Choroid plexus epithelial cell (primary cell): ENCODE results near the gene RIPOR2.

Experiments used
- DNase-seq: peaks from one replicate; pipeline ENCODE4 v3.0.0-alpha.2; 2010; ENCODE audit warnings: low read depth
- H3K4me3 ChIP-seq: 2 replicates; pipeline ENCODE4 v1.5.1; 2011; ENCODE audit warnings: low read depth, mild to moderate bottlenecking, control low read depth, low read length, moderate library complexity
- TF ChIP-seq, protein P1 (sequence below): conservative IDR thresholded peaks from 2 replicates; pipeline ENCODE4 v1.5.1; 2011; ENCODE audit warnings: low read depth, mild to moderate bottlenecking, control low read depth, inconsistent platforms, low read length, moderate library complexity

The RIPOR2 gene

DNA sequence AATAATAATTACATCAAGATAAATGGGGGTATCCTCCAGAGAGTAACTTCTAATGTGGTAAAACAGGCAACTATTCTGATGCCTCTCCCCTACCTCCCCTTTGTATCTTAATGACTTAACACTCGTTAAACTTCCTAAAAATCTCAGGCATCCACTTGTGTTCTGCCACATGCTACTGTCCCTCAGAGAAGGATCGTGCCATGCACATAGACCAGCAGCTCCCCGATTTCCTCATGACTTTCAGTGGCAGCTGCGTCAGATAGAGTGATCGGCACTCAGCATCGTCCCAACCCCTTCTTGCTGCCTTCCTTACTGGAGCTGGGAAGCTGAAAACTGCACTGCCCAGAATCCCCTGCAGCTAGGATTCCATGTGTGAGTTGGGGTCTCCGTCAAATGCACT is 32.1 kb downstream of the RIPOR2 start:
- TF ChIP-seq, protein P1, sequence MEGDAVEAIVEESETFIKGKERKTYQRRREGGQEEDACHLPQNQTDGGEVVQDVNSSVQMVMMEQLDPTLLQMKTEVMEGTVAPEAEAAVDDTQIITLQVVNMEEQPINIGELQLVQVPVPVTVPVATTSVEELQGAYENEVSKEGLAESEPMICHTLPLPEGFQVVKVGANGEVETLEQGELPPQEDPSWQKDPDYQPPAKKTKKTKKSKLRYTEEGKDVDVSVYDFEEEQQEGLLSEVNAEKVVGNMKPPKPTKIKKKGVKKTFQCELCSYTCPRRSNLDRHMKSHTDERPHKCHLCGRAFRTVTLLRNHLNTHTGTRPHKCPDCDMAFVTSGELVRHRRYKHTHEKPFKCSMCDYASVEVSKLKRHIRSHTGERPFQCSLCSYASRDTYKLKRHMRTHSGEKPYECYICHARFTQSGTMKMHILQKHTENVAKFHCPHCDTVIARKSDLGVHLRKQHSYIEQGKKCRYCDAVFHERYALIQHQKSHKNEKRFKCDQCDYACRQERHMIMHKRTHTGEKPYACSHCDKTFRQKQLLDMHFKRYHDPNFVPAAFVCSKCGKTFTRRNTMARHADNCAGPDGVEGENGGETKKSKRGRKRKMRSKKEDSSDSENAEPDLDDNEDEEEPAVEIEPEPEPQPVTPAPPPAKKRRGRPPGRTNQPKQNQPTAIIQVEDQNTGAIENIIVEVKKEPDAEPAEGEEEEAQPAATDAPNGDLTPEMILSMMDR: no peak
- no peak overlapping the region for H3K4me3 ChIP-seq
- DNase-seq: no peak

DNA sequence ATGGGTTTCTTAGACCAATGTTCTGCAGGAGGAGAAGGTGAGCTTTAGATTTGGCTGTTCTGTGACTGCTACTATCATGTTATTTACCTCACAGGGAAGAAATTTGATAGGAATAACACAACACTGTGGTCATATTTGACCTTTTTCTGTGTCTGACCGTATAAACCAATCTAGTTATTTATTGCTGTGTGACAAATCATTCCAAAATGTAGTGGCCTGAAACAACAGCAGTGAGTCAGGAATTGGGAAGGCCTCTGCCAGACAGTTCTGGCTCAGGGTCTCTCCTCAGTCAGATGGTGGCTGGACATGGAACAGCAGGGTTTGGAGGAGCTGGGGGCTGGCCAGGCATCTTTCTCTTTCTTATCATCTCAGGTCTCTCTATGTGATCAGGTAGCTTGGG is 33.0 kb downstream of the RIPOR2 start:
- H3K4me3 ChIP-seq: no peak overlapping the region
- DNase-seq: peak; percentile 47
- TF ChIP-seq, protein P1: no peak

DNA sequence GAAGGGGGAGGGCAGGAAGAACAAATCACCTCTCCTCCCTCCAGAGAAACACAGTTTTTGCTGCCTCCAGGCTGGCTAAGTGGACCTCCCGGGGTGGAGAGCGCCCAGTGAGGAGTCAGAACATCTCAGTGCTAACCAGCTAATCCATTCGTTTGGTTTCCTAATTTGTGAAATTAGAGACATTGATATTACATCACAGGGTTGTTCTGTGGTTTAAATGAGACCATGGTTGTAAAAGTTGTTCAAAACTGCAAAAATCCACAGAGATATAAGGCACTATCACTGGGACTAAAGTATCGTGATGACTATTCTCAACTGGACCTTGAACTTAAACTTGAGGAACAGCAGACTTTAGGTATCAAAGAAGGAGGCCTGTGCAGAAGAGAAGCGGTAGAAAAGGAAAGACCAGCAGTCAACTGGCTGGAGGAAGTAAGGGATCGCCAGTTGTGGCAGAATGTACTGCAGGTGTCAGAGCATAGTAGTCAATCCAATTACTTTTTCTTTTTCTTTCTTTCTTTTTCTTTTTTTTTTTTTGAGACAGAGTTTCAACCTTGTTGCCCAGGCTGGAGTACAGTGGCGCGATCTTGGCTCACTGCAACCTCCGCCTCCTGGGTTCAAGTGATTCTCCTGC is 33.9 kb downstream of the RIPOR2 start:
- no peak for DNase-seq
- TF ChIP-seq, protein P1: no peak
- H3K4me3 ChIP-seq: no peak overlapping the region

DNA sequence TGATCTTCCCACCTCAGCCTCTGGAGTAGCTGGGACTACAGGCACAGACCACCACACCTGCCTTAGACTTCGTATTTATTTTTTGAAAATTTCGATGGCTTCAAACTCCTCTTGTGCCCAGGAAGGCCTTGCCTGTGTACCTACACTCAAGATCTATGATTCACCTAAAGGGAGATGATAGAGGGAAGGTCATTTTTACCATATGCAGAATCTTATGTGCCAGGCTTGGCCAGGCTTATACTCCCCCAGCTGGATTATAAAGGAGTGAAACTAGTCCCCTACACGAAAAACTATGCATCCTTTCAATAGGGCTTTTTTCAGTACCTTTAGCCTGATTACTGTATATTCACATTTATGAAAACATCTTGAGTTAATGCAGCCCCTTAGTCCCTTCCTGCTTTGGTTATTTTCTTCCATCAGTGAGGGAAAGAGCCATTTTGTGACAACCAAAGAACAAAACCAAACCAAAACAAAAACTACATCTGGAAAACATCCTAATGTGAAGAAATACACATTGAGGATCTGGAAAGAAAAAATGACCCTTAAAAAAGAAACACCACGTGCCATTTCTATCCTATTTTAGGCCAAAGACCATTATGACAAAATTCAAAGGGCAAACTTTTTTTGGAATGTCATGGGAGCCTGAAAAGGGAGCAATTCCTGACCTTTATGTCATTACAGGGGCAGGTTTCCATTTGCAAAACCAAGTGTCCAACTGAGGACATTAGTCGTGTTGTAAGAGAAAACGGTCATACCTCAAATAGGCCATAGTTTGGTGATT is 34.7 kb downstream of the RIPOR2 start:
- DNase-seq: no peak
- no peak overlapping the region for H3K4me3 ChIP-seq
- TF ChIP-seq, protein P1: no peak

DNA sequence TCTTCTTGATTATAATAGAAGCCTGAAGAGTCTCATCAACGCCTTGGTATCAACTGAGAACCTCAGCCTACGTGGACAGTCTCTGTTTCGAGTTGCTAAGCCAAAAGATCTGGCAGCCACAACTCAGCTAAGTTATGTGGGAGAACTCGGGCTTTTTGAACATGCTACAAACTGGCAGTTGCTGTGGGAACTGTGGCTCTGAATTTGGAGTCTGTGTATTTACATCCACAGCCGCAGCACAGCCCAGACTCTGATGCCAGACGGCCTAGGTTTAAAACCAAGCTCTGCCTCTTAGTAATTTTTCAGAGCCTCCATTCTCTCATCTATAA is 35.8 kb downstream of the RIPOR2 start:
- no peak for DNase-seq
- TF ChIP-seq, protein P1: no peak
- no peak overlapping the region for H3K4me3 ChIP-seq

DNA sequence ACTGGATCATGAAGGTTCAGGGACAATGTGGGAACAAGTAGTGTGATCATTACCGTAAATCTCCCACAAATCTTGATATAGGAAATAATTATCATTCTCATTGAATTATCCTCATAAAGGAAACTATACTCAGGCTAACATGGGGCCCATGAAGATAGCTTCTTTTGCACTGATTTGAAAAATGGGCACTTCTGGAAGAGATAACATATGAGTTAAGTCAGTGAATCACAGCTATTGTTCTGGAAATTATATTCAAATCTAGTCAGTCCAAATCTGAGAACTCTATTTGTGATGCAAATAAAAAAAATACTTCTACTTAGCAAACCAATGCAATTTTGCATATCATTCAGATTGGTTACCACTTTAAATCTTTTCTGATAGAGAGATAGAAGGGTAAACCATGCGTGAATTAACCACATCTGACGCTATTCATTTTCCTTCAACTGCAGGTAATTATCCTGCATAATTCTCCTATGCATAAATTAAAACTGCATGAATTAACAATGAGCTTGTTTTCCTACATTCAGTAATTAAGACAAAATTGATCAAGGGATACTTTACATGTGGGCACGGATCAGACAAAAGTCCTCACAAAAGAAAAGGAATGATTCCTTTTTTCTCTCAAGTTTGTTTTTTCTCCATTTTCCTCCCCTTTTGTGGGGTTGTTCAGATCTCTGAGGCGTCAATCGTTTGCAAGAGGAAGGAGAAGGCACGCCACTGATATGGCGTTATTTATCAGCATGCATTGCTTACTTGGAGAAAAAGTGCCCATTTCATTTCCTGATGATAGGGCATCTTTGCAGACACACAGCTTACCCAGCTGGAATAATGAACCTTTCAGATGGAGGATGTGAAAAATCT is 36.4 kb downstream of the RIPOR2 start:
- H3K4me3 ChIP-seq: no peak overlapping the region
- no peak for DNase-seq
- TF ChIP-seq, protein P1: no peak
